GM12875 (cell line): ENCODE data around the gene CEP85L.

ENCODE experiments used
- H3K4me3 ChIP-seq: one replicate; pipeline ENCODE4 v1.5.1; 2011; ENCODE audit warnings: low read depth, low read length, control low read depth
- CTCF ChIP-seq: IDR thresholded peaks from 2 replicates; pipeline ENCODE4 v1.5.1; 2011; ENCODE audit warnings: low read depth, mild to moderate bottlenecking, control low read depth, inconsistent platforms, low read length, moderate library complexity, borderline replicate concordance; ENCODE audit not compliant: insufficient read depth

CEP85L gene

GRCh38 chr6:118683881-118684872 is 32.8 kb upstream of the CEP85L start:
- H3K4me3 ChIP-seq, result no peak overlapping the region

GRCh38 chr6:118680452-118681095 is 29.2 kb upstream of the CEP85L start:
- no peak overlapping the region for H3K4me3 ChIP-seq
- no peak for TF ChIP-seq CTCF

More at GRCh38 chr6:118683881-118684872, 32.8 kb upstream of the CEP85L start:
- no peak for TF ChIP-seq CTCF

- no peak overlapping the region for H3K4me3 ChIP-seq
- TF ChIP-seq CTCF, result no peak
Observed at GRCh38 chr6:118679327-118679901, 28.0 kb upstream of the CEP85L start.

- no peak overlapping the region for H3K4me3 ChIP-seq
- no peak for TF ChIP-seq CTCF
Observed at GRCh38 chr6:118678866-118679265, 27.5 kb upstream of the CEP85L start.

GRCh38 chr6:118677193-118677592 is 25.8 kb upstream of the CEP85L start:
- H3K4me3 ChIP-seq, result no peak overlapping the region
- TF ChIP-seq CTCF, result no peak

- H3K4me3 ChIP-seq, result no peak overlapping the region
- TF ChIP-seq CTCF, result no peak
Observed at GRCh38 chr6:118675225-118675624, 23.8 kb upstream of the CEP85L start.

GRCh38 chr6:118674772-118675171 is 23.4 kb upstream of the CEP85L start:
- TF ChIP-seq CTCF, result no peak
- H3K4me3 ChIP-seq, result no peak overlapping the region
